K562 (cell line): ENCODE results near the gene GMPR2. TPM values are rescaled to one million over a fixed set of nuclear protein-coding genes. Genes with fewer than 3 reads are reported as not detected.
A peak's percentile ranks its signal among the peaks of the same experiment; 100 is the strongest.

Experiments
- ASH1L ChIP-seq: fragments of 450-650 bp; IDR thresholded peaks from 2 replicates; pipeline ENCODE4 v1.6.1; 2018; ENCODE audit warnings: borderline replicate concordance, mild to moderate bottlenecking, low read depth; ENCODE audit not compliant: partially characterized antibody
- BRD9 ChIP-seq: fragments of 450-650 bp; IDR thresholded peaks from 2 replicates; pipeline ENCODE4 v1.6.1; 2018; ENCODE audit warnings: low read depth; ENCODE audit not compliant: partially characterized antibody
- ID3 ChIP-seq, 2 experiments: fragments of 250-450 bp in 1 of 2; fragments of 450-650 bp in 1 of 2; sonication (Bioruptor Pico) in 1 of 2; IDR thresholded peaks; 2 replicates each; pipeline versions ENCODE4 v1.6.1 to v1.8.0; 2016 to 2021; ENCODE audit warnings: mild to moderate bottlenecking in 2 of 2, moderate library complexity in 2 of 2, missing compliant biosample characterization in 1 of 2, missing genetic modification characterization in 1 of 2
- KDM1A ChIP-seq, 2 experiments: fragments of 450-650 bp; IDR thresholded peaks; 2 replicates each; pipeline ENCODE4 v1.6.1; 2016; ENCODE audit warnings: mild to moderate bottlenecking in 2 of 2
- KLF16 ChIP-seq: IDR thresholded peaks from 2 replicates; pipeline ENCODE4 v1.6.1; 2016; ENCODE audit warnings: antibody characterized with exemption
- PATZ1 ChIP-seq: fragments of 250-450 bp; sonication (Bioruptor Pico); IDR thresholded peaks from 2 replicates; pipeline ENCODE4 v1.5.0; 2020; ENCODE audit warnings: mild to moderate bottlenecking, borderline replicate concordance
- PCBP2 ChIP-seq: fragments of 200-400 bp; formaldehyde crosslinking; IDR thresholded peaks from 2 replicates; pipeline ENCODE4 v1.6.1; 2018; ENCODE audit warnings: low read length, low read depth, mild to moderate bottlenecking, moderate library complexity; ENCODE audit not compliant: poor library complexity, severe bottlenecking
- POU5F1 ChIP-seq: fragments of 150-350 bp; IDR thresholded peaks from 2 replicates; pipeline ENCODE4 v1.6.1; 2014; ENCODE audit warnings: borderline replicate concordance, low read length, low read depth, mild to moderate bottlenecking; ENCODE audit not compliant: partially characterized antibody
- SMAD1 ChIP-seq: fragments of 150-350 bp; IDR thresholded peaks from 2 replicates; pipeline ENCODE4 v1.6.1; 2014; ENCODE audit warnings: low read length, low read depth; ENCODE audit not compliant: partially characterized antibody
- SRSF9 ChIP-seq: fragments of 200-400 bp; formaldehyde crosslinking; IDR thresholded peaks from 2 replicates; pipeline ENCODE4 v1.6.1; 2017; ENCODE audit warnings: low read depth, low read length, borderline replicate concordance
- ZNF212 ChIP-seq: fragments of 450-650 bp; formaldehyde crosslinking; IDR thresholded peaks from 2 replicates; pipeline ENCODE4 v1.4.0; 2020; ENCODE audit warnings: mild to moderate bottlenecking
- ZNF217 ChIP-seq: sonication (generic); formaldehyde crosslinking; IDR thresholded peaks from 2 replicates; pipeline ENCODE4 v1.8.0; 2022; ENCODE audit warnings: mild to moderate bottlenecking, missing genetic modification reagents
- ZNF398 ChIP-seq: fragments of 250-450 bp; sonication (Bioruptor Pico); IDR thresholded peaks from 2 replicates; pipeline ENCODE4 v1.8.0; 2021; ENCODE audit warnings: moderate library complexity, mild to moderate bottlenecking, inconsistent platforms
- polyA plus RNA-seq, 8 experiments: library from polyadenylated mRNA; depleted of rRNA in 4 of 8; stranded (reverse) in 5 of 8; unstranded in 3 of 8; fragments of >200 nt; fragmentation: Nextera tagmentation in 2 of 8; fragmentation: Illumina TruSeq in 1 of 8; extraction: Ambion mirVana in 2 of 8; extraction: Trizol in 1 of 8; gene quantifications; 2 replicates each; pipeline versions ENCODE4 v1.2.1 to v1.2.3, GENCODE V29; 2011 to 2014; ENCODE audit warnings: inconsistent platforms in 1 of 8, missing spikeins in 1 of 8
- total RNA-seq, 7 experiments: library from RNA; depleted of rRNA in 6 of 7; stranded (reverse); fragments of >200 nt in 6 of 7; fragmentation: Illumina TruSeq in 2 of 7; extraction: Trizol in 2 of 7; gene quantifications; 2 replicates each; pipeline versions ENCODE4 v1.2.1 to v1.2.3, GENCODE V29; 2011 to 2021; ENCODE audit warnings: low replicate concordance in 1 of 7
- TF ChIP-seq, protein P1 (sequence below): fragments of 450-650 bp; IDR thresholded peaks from 2 replicates; pipeline ENCODE4 v1.6.1; 2016; ENCODE audit warnings: mild to moderate bottlenecking
- TF ChIP-seq, protein P2 (sequence below): sonication (generic); formaldehyde crosslinking; IDR thresholded peaks from 2 replicates; pipeline ENCODE4 v1.9.0; 2022; ENCODE audit warnings: mild to moderate bottlenecking, missing genetic modification reagents
- TF ChIP-seq, protein P3 (sequence below): fragments of 450-650 bp; conservative IDR thresholded peaks from 2 replicates; pipeline ENCODE4 v1.6.1; 2016; ENCODE audit warnings: missing genetic modification characterization, low read depth, mild to moderate bottlenecking, missing compliant biosample characterization, moderate library complexity

The GMPR2 gene
- total and polyA plus RNA-seq, 9 of the 15 experiments (the other 6 are each of a cell fraction or from before 2014, with no cell fraction given), result 26.4 to 67.4 (median 36.3) TPM

GRCh38 chr14:24255931-24256711, 23.4 kb downstream of the GMPR2 start (continued):
- TF ChIP-seq, protein P1, sequence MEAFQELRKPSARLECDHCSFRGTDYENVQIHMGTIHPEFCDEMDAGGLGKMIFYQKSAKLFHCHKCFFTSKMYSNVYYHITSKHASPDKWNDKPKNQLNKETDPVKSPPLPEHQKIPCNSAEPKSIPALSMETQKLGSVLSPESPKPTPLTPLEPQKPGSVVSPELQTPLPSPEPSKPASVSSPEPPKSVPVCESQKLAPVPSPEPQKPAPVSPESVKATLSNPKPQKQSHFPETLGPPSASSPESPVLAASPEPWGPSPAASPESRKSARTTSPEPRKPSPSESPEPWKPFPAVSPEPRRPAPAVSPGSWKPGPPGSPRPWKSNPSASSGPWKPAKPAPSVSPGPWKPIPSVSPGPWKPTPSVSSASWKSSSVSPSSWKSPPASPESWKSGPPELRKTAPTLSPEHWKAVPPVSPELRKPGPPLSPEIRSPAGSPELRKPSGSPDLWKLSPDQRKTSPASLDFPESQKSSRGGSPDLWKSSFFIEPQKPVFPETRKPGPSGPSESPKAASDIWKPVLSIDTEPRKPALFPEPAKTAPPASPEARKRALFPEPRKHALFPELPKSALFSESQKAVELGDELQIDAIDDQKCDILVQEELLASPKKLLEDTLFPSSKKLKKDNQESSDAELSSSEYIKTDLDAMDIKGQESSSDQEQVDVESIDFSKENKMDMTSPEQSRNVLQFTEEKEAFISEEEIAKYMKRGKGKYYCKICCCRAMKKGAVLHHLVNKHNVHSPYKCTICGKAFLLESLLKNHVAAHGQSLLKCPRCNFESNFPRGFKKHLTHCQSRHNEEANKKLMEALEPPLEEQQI, result no peak
- TF ChIP-seq ZNF217 (CRISPR knock-in tag) (no peak), ASH1L (no peak), SMAD1 (no peak), PATZ1 (no peak), POU5F1 (no peak), KDM1A (IDR thresholded peaks at IDR 0.05) (peak; percentile 84 to 86), PCBP2 (no peak), ZNF398 (CRISPR knock-in tag) (no peak), BRD9 (no peak), ZNF212 (CRISPR knock-in tag) (no peak), KLF16 (peak; percentile 93), SRSF9 (no peak), ID3 (CRISPR knock-in tag; IDR thresholded peaks at IDR 0.05) (no peak), ID3 (tag; IDR thresholded peaks at IDR 0.05) (0 out of 2 replicates have a peak, but pooled peaks have one; percentile 40)
- TF ChIP-seq, protein P2, sequence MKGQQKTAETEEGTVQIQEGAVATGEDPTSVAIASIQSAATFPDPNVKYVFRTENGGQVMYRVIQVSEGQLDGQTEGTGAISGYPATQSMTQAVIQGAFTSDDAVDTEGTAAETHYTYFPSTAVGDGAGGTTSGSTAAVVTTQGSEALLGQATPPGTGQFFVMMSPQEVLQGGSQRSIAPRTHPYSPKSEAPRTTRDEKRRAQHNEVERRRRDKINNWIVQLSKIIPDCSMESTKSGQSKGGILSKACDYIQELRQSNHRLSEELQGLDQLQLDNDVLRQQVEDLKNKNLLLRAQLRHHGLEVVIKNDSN (CRISPR knock-in tag), result no peak
- TF ChIP-seq, protein P3, sequence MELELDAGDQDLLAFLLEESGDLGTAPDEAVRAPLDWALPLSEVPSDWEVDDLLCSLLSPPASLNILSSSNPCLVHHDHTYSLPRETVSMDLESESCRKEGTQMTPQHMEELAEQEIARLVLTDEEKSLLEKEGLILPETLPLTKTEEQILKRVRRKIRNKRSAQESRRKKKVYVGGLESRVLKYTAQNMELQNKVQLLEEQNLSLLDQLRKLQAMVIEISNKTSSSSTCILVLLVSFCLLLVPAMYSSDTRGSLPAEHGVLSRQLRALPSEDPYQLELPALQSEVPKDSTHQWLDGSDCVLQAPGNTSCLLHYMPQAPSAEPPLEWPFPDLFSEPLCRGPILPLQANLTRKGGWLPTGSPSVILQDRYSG (tag), result no peak
